BJ (cell line): ENCODE data around the gene NBEAL2. TPM values are rescaled to one million over a fixed set of nuclear protein-coding genes. Genes with fewer than 3 reads are reported as not detected.
"Not testable (repeated sequence)": the region's sequence is repeated elsewhere in the genome, so short reads cannot be mapped to it uniquely, and the experiment has no call there.

Experiments used
- CTCF ChIA-PET: fragments of 350-600 bp; formaldehyde crosslinking; extraction: SDS; loops from one replicate; lab custom pipeline; 2021; ENCODE audit warnings: antibody characterized with exemption, inconsistent platforms; lab: Yijun Ruan, JAX
- POLR2A ChIA-PET: fragments of 300-600 bp; sonication (Branson Sonifier 250); formaldehyde crosslinking; extraction: SDS; loops from one replicate; lab custom pipeline; 2021; ENCODE audit warnings: antibody characterized with exemption; lab: Charles Lee
- DNase-seq: peaks from one replicate; pipeline ENCODE4 v3.0.0-alpha.2; 2011; ENCODE audit warnings: low read depth
- H3K27me3 ChIP-seq: 2 replicates; pipeline ENCODE4 v1.6.0; 2011; ENCODE audit warnings: low read length; ENCODE audit not compliant: control insufficient read depth, insufficient read depth
- H3K36me3 ChIP-seq: 2 replicates; pipeline ENCODE4 v1.5.1; 2011; ENCODE audit warnings: low read length; ENCODE audit not compliant: control insufficient read depth, insufficient read depth
- H3K4me3 ChIP-seq: 2 replicates; pipeline ENCODE4 v1.5.1; 2011; ENCODE audit warnings: low read depth, mild to moderate bottlenecking, control low read depth, low read length
- CTCF ChIP-seq: IDR thresholded peaks from 2 replicates; pipeline ENCODE4 v1.5.1; 2011; ENCODE audit warnings: low read depth, mild to moderate bottlenecking, control low read depth, inconsistent platforms, low read length, moderate library complexity; ENCODE audit not compliant: insufficient read depth
- polyA plus RNA-seq: library from polyadenylated mRNA; depleted of rRNA; stranded (reverse); fragments of >200 nt; gene quantifications from 2 replicates; pipeline ENCODE4 v1.2.3, GENCODE V29; 2011

The NBEAL2 gene
- polyA plus RNA-seq, 1 experiment: 5.1 TPM

GRCh38 chr3:47036145-47036544, 56.7 kb downstream of the NBEAL2 start:
- Histone ChIP-seq H3K27me3 (no peaks in the 10 kb centered on the region), H3K36me3 (peaks cover 14% of the 10 kb centered on the region), H3K4me3 (no peak overlapping the region)
- ChIA-PET CTCF (no interaction called here), POLR2A (no interaction called here)
- DNase-seq: no peak
- no peak for TF ChIP-seq CTCF

DNA sequence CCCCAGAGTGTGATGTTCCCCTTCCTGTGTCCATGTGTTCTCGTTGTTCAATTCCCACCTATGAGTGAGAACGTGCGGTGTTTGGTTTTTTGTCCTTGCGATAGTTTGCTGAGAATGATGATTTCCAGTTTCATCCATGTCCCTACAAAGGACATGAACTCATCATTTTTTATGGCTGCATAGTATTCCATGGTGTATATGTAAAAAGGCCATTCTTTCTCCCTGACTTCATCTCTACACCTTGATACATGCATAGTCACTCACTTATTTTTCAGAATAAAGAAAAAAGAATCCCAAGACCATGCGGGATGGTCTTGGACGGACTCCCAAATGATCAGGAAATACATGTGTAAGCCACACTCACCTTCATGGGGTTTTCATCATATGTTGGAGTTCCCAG, 57.8 kb downstream of the NBEAL2 start:
- H3K27me3 ChIP-seq, H3K4me3 ChIP-seq, DNase-seq, POLR2A ChIA-PET: not testable (repeated sequence)
- CTCF ChIA-PET: interaction anchor here (0.6 kb wide), 1 partner anchor 109 kb away, joined by 3 read pairs; no protein-coding TSS in a partner anchor
- peaks cover 15% of the 10 kb centered on the region for H3K36me3 ChIP-seq

GRCh38 chr3:47041114-47041513, 61.6 kb downstream of the NBEAL2 start:
- H3K4me3 ChIP-seq: no peak overlapping the region
- TF ChIP-seq CTCF: no peak
- ChIA-PET POLR2A (no interaction called here), CTCF (interaction anchor here (1.5 kb wide), 1 partner anchor 10 kb away, joined by 7 read pairs; no protein-coding TSS in a partner anchor)
- DNase-seq: no peak
- peaks cover 11% of the 10 kb centered on the region for H3K36me3 ChIP-seq
- H3K27me3 ChIP-seq: no peaks in the 10 kb centered on the region

- H3K36me3 ChIP-seq: peaks cover 10% of the 10 kb centered on the region
- no peaks in the 10 kb centered on the region for H3K27me3 ChIP-seq
- no peak overlapping the region for H3K4me3 ChIP-seq
- ChIA-PET POLR2A (no interaction called here), CTCF (no interaction called here)
- no peak for TF ChIP-seq CTCF
- DNase-seq: no peak
These were observed 62.8 kb downstream of the NBEAL2 start for GRCh38 chr3:47042231-47042791.

- TF ChIP-seq CTCF: no peak
- Histone ChIP-seq H3K36me3 (no peaks in the 10 kb centered on the region), H3K27me3 (no peaks in the 10 kb centered on the region), H3K4me3 (no peak overlapping the region)
- ChIA-PET CTCF (interaction anchor here (1.0 kb wide), 1 partner anchor 38 kb away, joined by 3 read pairs; no protein-coding TSS in a partner anchor), POLR2A (interaction anchor here (0.7 kb wide), 1 partner anchor 121 kb away, joined by 3 read pairs; no protein-coding TSS in a partner anchor)
- DNase-seq: no peak
These were observed 67.6 kb downstream of the NBEAL2 start for GRCh38 chr3:47047069-47047468.

DNA sequence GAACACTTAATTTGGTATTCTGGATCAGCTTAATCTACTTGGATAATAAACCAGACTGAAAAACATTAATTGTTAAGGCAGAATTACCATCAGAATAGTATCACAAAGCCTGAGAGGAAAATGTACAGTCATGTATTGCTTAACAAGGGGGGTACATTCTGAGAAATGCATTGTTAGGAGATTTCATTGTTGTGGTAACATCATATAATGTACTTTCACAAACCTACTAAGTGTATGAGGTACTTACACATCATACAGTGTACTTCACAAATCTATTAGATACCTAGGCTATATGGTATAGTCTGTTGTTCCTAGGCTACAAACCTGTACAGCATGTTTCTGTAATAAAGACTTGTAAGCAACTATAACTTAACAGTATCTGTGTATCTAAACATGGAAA, 68.2 kb downstream of the NBEAL2 start:
- POLR2A ChIA-PET: no interaction called here
- CTCF ChIA-PET: no interaction called here
- no peak for DNase-seq
- no peaks in the 10 kb centered on the region for H3K27me3 ChIP-seq
- H3K4me3 ChIP-seq: no peak overlapping the region
- H3K36me3 ChIP-seq: no peaks in the 10 kb centered on the region
- TF ChIP-seq CTCF: no peak
